Neural cell (in vitro differentiated cells): ENCODE measurements around the gene FCN3. TPM values are rescaled to one million over a fixed set of nuclear protein-coding genes. Genes with fewer than 3 reads are reported as not detected.

ENCODE experiments used
- H2AFZ ChIP-seq: fragments of 200-600, 300-800 bp; sonication (generic), shearing (Covaris generic); 2 replicates; pipeline ENCODE4 v1.6.0; 2014; ENCODE audit warnings: low read depth, mild to moderate bottlenecking, antibody characterized with exemption, low read length, moderate library complexity
- H3F3A ChIP-seq: fragments of 200-600 bp; shearing (Covaris generic); 2 replicates; pipeline ENCODE4 v1.6.1; 2016; ENCODE audit warnings: mild to moderate bottlenecking, moderate library complexity, mixed read lengths, antibody characterized with exemption, low read length; ENCODE audit not compliant: insufficient read depth, poor library complexity, severe bottlenecking
- H3K27ac ChIP-seq: fragments of 200-600, 300-800 bp; sonication (generic), shearing (Covaris generic); 2 replicates; pipeline ENCODE4 v1.5.1; 2014; ENCODE audit warnings: mild to moderate bottlenecking, low read length, moderate library complexity
- H3K27me3 ChIP-seq: fragments of 300-800, 200-600 bp; sonication (generic), shearing (Covaris generic); 2 replicates; pipeline ENCODE4 v1.6.0; 2014; ENCODE audit warnings: mild to moderate bottlenecking, low read depth, low read length, moderate library complexity; ENCODE audit not compliant: insufficient read depth
- H3K36me3 ChIP-seq: fragments of 300-800, 200-600 bp; sonication (generic), shearing (Covaris generic); 2 replicates; pipeline ENCODE4 v1.5.1; 2014; ENCODE audit warnings: mild to moderate bottlenecking, antibody characterized with exemption, low read length, moderate library complexity; ENCODE audit not compliant: insufficient read depth
- H3K4me2 ChIP-seq: fragments of 300-800, 200-600 bp; sonication (generic), shearing (Covaris generic); 2 replicates; pipeline ENCODE4 v1.6.0; 2014; ENCODE audit warnings: mild to moderate bottlenecking, low read length
- H3K4me3 ChIP-seq: fragments of 300-800, 200-600 bp; sonication (generic), shearing (Covaris generic); 2 replicates; pipeline ENCODE4 v1.5.1; 2014; ENCODE audit warnings: mild to moderate bottlenecking, low read length, moderate library complexity
- H3K79me2 ChIP-seq: fragments of 200-600 bp; shearing (Covaris generic); replicated peaks from 2 replicates; pipeline ENCODE4 v1.6.0; 2014; ENCODE audit warnings: mild to moderate bottlenecking, low read length, moderate library complexity; ENCODE audit not compliant: insufficient read depth
- H3K9ac ChIP-seq: fragments of 300-800, 200-600 bp; sonication (generic), shearing (Covaris generic); 2 replicates; pipeline ENCODE4 v1.6.1; 2016; ENCODE audit warnings: mild to moderate bottlenecking, low read length, mixed read lengths
- H3K9me2 ChIP-seq: fragments of 200-600 bp; shearing (Covaris generic); 2 replicates; pipeline ENCODE4 v1.6.1; 2016; ENCODE audit warnings: mild to moderate bottlenecking, low read length, mixed read lengths; ENCODE audit not compliant: insufficient read depth
- H3K9me3 ChIP-seq: fragments of 200-600, 300-800 bp; sonication (generic), shearing (Covaris generic); 2 replicates; pipeline ENCODE4 v1.6.1; 2016; ENCODE audit warnings: mild to moderate bottlenecking, mixed run types, low read length, moderate library complexity, mixed read lengths
- H4K20me1 ChIP-seq: fragments of 200-600 bp; shearing (Covaris generic); 2 replicates; pipeline ENCODE4 v1.6.1; 2016; ENCODE audit warnings: mild to moderate bottlenecking, mixed run types; ENCODE audit not compliant: insufficient read depth
- CTCF ChIP-seq: fragments of 450-650 bp; IDR thresholded peaks from 2 replicates; pipeline ENCODE4 v1.5.1; 2014; ENCODE audit warnings: antibody characterized with exemption, mild to moderate bottlenecking, moderate library complexity; ENCODE audit not compliant: poor library complexity, severe bottlenecking
- EP300 ChIP-seq: fragments of 450-650 bp; conservative IDR thresholded peaks from 2 replicates; pipeline ENCODE4 v1.6.1; 2014; ENCODE audit warnings: antibody characterized with exemption, mild to moderate bottlenecking, moderate library complexity; ENCODE audit not compliant: poor library complexity, severe bottlenecking
- EZH2 ChIP-seq: fragments of 200-600, 300-800 bp; shearing (Covaris generic), sonication (generic); IDR thresholded peaks from 2 replicates; pipeline ENCODE4 v1.6.1; 2014; ENCODE audit warnings: antibody characterized with exemption, low read length, borderline replicate concordance, mild to moderate bottlenecking; ENCODE audit not compliant: insufficient read depth, poor library complexity, severe bottlenecking
- MXI1 ChIP-seq: fragments of 450-650 bp; conservative IDR thresholded peaks from 2 replicates; pipeline ENCODE4 v1.6.1; 2014; ENCODE audit warnings: antibody characterized with exemption, mild to moderate bottlenecking; ENCODE audit not compliant: poor library complexity, severe bottlenecking
- POLR2AphosphoS5 ChIP-seq: IDR thresholded peaks from 2 replicates; pipeline ENCODE4 v1.6.1; 2012
- RAD21 ChIP-seq: fragments of 450-650 bp; conservative IDR thresholded peaks from 2 replicates; pipeline ENCODE4 v1.6.1; 2014; ENCODE audit warnings: antibody characterized with exemption, mild to moderate bottlenecking, moderate library complexity
- REST ChIP-seq: IDR thresholded peaks from 2 replicates; pipeline ENCODE4 v1.6.1; 2012; ENCODE audit warnings: borderline replicate concordance
- SMC3 ChIP-seq: fragments of 450-650 bp; conservative IDR thresholded peaks from 2 replicates; pipeline ENCODE4 v1.6.1; 2014; ENCODE audit warnings: antibody characterized with exemption, mild to moderate bottlenecking, moderate library complexity; ENCODE audit not compliant: poor library complexity
- TAF1 ChIP-seq: IDR thresholded peaks from 2 replicates; pipeline ENCODE4 v1.6.1; 2012; ENCODE audit warnings: low read depth
- polyA plus RNA-seq: library from polyadenylated mRNA; depleted of rRNA; stranded (reverse); fragments of >200 nt; gene quantifications from 2 replicates; pipeline ENCODE4 v1.2.3, GENCODE V29; 2014

Gene FCN3
- polyA plus RNA-seq, 1 donor from 2014 or later: not detected

- no peak overlapping the region for H2AFZ ChIP-seq
- no peaks in the 10 kb centered on the region for H3K9me3 ChIP-seq
- H3K9ac ChIP-seq: no peak overlapping the region
- TF ChIP-seq EZH2 (no peak), CTCF (no peak), SMC3 (no peak), RAD21 (no peak), REST (no peak), TAF1 (no peak), EP300 (no peak), MXI1 (no peak), POLR2AphosphoS5 (no peak)
- no peaks in the 10 kb centered on the region for H3F3A ChIP-seq
- H3K27ac ChIP-seq: no peak overlapping the region
- H3K27me3 ChIP-seq: no peaks in the 10 kb centered on the region
- no peaks in the 10 kb centered on the region for H3K9me2 ChIP-seq
- no peaks in the 10 kb centered on the region for H3K79me2 ChIP-seq
- no peak overlapping the region for H3K4me3 ChIP-seq
- no peak overlapping the region for H3K4me2 ChIP-seq
- H4K20me1 ChIP-seq: no peaks in the 10 kb centered on the region
- no peaks in the 10 kb centered on the region for H3K36me3 ChIP-seq
Measured at GRCh38 chr1:27418326-27419185, 43.9 kb upstream of the FCN3 start.

GRCh38 chr1:27417713-27418112 is 43.1 kb upstream of the FCN3 start:
- H2AFZ ChIP-seq: no peak overlapping the region
- H3K27me3 ChIP-seq: no peaks in the 10 kb centered on the region
- no peaks in the 10 kb centered on the region for H4K20me1 ChIP-seq
- H3K9me2 ChIP-seq: no peaks in the 10 kb centered on the region
- no peaks in the 10 kb centered on the region for H3K36me3 ChIP-seq
- H3K9me3 ChIP-seq: no peaks in the 10 kb centered on the region
- H3K27ac ChIP-seq: no peak overlapping the region
- no peaks in the 10 kb centered on the region for H3F3A ChIP-seq
- no peak overlapping the region for H3K4me2 ChIP-seq
- TF ChIP-seq CTCF (no peak), REST (no peak)
- H3K4me3 ChIP-seq: no peak overlapping the region
- H3K9ac ChIP-seq: no peak overlapping the region
- no peaks in the 10 kb centered on the region for H3K79me2 ChIP-seq
